Naive thymus-derived CD4-positive, alpha-beta T cell (primary cell): ENCODE results near the gene KLF17. TPM values are rescaled to one million over a fixed set of nuclear protein-coding genes. Genes with fewer than 3 reads are reported as not detected.

Source experiments
- ATAC-seq: fragments of 150-1000 bp; cut with Tn5 transposase; 2 replicates; pipeline ENCODE4 v1.10.0; 2021; ENCODE audit warnings: mild to moderate bottlenecking, moderate library complexity
- CTCF ChIA-PET: fragments of 350-600 bp; sonication (Branson Sonifier 250); formaldehyde crosslinking; loops from one replicate; lab custom pipeline; 2021; ENCODE audit warnings: antibody characterized with exemption; lab: Charles Lee
- POLR2A ChIA-PET: fragments of 350-600 bp; sonication (Branson Sonifier 250); formaldehyde crosslinking; loops from one replicate; lab custom pipeline; 2021; ENCODE audit warnings: antibody characterized with exemption, inconsistent platforms; lab: Charles Lee
- DNase-seq, 9 donors: peaks; one replicate each; pipeline versions ENCODE4 v3.0.0 to v3.0.0-alpha.2; 2020 to 2022; ENCODE audit warnings: mixed read lengths in 1 of 9
- H3K27ac ChIP-seq: one replicate; pipeline ENCODE4 v1.7.0; 2013; ENCODE audit warnings: mild to moderate bottlenecking, low read depth, low read length, moderate library complexity
- H3K27me3 ChIP-seq, 2 donors: one replicate each; pipeline ENCODE4 v1.7.0; 2013; ENCODE audit warnings: low read length in 2 of 2, mild to moderate bottlenecking in 2 of 2, moderate library complexity in 2 of 2; ENCODE audit not compliant: control insufficient read depth in 2 of 2, insufficient read depth in 2 of 2
- H3K36me3 ChIP-seq, 3 experiments: 1 replicate in 2 of 3; 2 replicates in 1 of 3; pipeline ENCODE4 v1.7.0; 2013; ENCODE audit warnings: low read length in 3 of 3, mild to moderate bottlenecking in 3 of 3, moderate library complexity in 1 of 3; ENCODE audit not compliant: insufficient read depth in 3 of 3, control insufficient read depth in 2 of 3
- H3K4me1 ChIP-seq, 2 donors: one replicate each; pipeline ENCODE4 v1.7.0; 2013; ENCODE audit warnings: low read length in 2 of 2, mild to moderate bottlenecking in 2 of 2, moderate library complexity in 1 of 2; ENCODE audit not compliant: control insufficient read depth in 2 of 2, insufficient read depth in 2 of 2
- H3K4me3 ChIP-seq: 2 replicates; pipeline ENCODE4 v1.7.0; 2013; ENCODE audit warnings: mild to moderate bottlenecking, low read length
- H3K9me3 ChIP-seq, 3 experiments: 1 replicate in 2 of 3; 2 replicates in 1 of 3; pipeline ENCODE4 v1.7.0; 2013; ENCODE audit warnings: low read length in 3 of 3; ENCODE audit not compliant: control insufficient read depth in 2 of 3
- H3K27ac Mint-ChIP-seq, 9 donors: one replicate each; pipeline ENCODE4 v1.8.0; 2020 to 2022; ENCODE audit warnings: mixed read lengths in 9 of 9, mild to moderate bottlenecking in 8 of 9, moderate library complexity in 5 of 9, inconsistent platforms in 2 of 9
- H3K27me3 Mint-ChIP-seq, 5 donors: one replicate each; pipeline ENCODE4 v1.8.0; 2021 to 2022; ENCODE audit warnings: mixed read lengths in 5 of 5, mild to moderate bottlenecking in 1 of 5
- H3K36me3 Mint-ChIP-seq, 5 donors: one replicate each; pipeline ENCODE4 v1.8.0; 2020 to 2022; ENCODE audit warnings: mixed read lengths in 5 of 5, mild to moderate bottlenecking in 3 of 5, inconsistent platforms in 1 of 5
- H3K4me1 Mint-ChIP-seq, 7 donors: one replicate each; pipeline ENCODE4 v1.8.0; 2020 to 2022; ENCODE audit warnings: mixed read lengths in 7 of 7, mild to moderate bottlenecking in 3 of 7, inconsistent platforms in 1 of 7
- H3K4me3 Mint-ChIP-seq, 10 donors: one replicate each; pipeline ENCODE4 v1.8.0; 2020 to 2022; ENCODE audit warnings: mild to moderate bottlenecking in 10 of 10, mixed read lengths in 10 of 10, moderate library complexity in 6 of 10, inconsistent platforms in 2 of 10
- H3K9me3 Mint-ChIP-seq, 11 donors: one replicate each; pipeline ENCODE4 v1.8.0; 2020 to 2022; ENCODE audit warnings: mixed read lengths in 11 of 11, mild to moderate bottlenecking in 4 of 11, inconsistent platforms in 1 of 11, moderate library complexity in 1 of 11
- intact Hi-C, 2 donors: fragments of 100-400 bp; cut with micrococcal nuclease; formaldehyde crosslinking; loops; one replicate each; pipeline ENCODE4 v1.15.1; 2023
- polyA plus RNA-seq, 2 donors: library from polyadenylated mRNA; unstranded; fragments of 300-500 nt; fragmentation: Illumina TruSeq; gene quantifications; one replicate each; pipeline ENCODE4 v1.2.3, GENCODE V29; 2021
- total RNA-seq, 6 experiments: library from RNA in 5 of 6; stranded (reverse) in 5 of 6; gene quantifications; 1 replicate in 5 of 6; 2 replicates in 1 of 6; pipeline ENCODE4 v1.2.3 and lab custom pipeline; 2021 to 2026

The KLF17 gene
- total and polyA plus RNA-seq, 7 experiments from 2014 or later = not detected

GRCh38 chr1:44108241-44108640 lies 10.4 kb upstream of the KLF17 start:
- CTCF ChIA-PET = no interaction called here
- Mint-ChIP-seq H3K27ac (no peak overlapping the region), H3K9me3 (no peaks in the 10 kb centered on the region), H3K4me1 (no peaks in the 10 kb centered on the region), H3K4me3 (no peak overlapping the region), H3K27me3 (peaks cover 13 to 28% (median 23%) of the 10 kb centered on the region in 5 donors), H3K36me3 (no peaks in the 10 kb centered on the region)
- intact Hi-C loops = no loop called here
- H3K4me1 ChIP-seq = no peaks in the 10 kb centered on the region
- POLR2A ChIA-PET = no interaction called here
- H3K9me3 ChIP-seq = no peaks in the 10 kb centered on the region
- H3K27me3 ChIP-seq = no peaks in the 10 kb centered on the region
- no peaks in the 10 kb centered on the region for H3K36me3 ChIP-seq
- no peak overlapping the region for H3K27ac ChIP-seq
- no peak overlapping the region for H3K4me3 ChIP-seq
- DNase-seq = no peak
- no peak for ATAC-seq

GRCh38 chr1:44108971-44109370 lies 9.7 kb upstream of the KLF17 start:
- DNase-seq (no peak), ATAC-seq (no peak)
- H3K4me3 Mint-ChIP-seq = no peak overlapping the region
- no peaks in the 10 kb centered on the region for H3K4me1 Mint-ChIP-seq
- H3K27ac Mint-ChIP-seq = no peak overlapping the region
- intact Hi-C loops = no loop called here
- H3K36me3 Mint-ChIP-seq = no peaks in the 10 kb centered on the region
- Histone ChIP-seq H3K4me3 (no peak overlapping the region), H3K27ac (no peak overlapping the region), H3K27me3 (no peaks in the 10 kb centered on the region), H3K36me3 (no peaks in the 10 kb centered on the region), H3K9me3 (no peaks in the 10 kb centered on the region), H3K4me1 (no peaks in the 10 kb centered on the region)
- POLR2A ChIA-PET = no interaction called here
- H3K9me3 Mint-ChIP-seq = no peaks in the 10 kb centered on the region
- peaks cover 13 to 33% (median 28%) of the 10 kb centered on the region in 5 donors for H3K27me3 Mint-ChIP-seq
- CTCF ChIA-PET = no interaction called here

GRCh38 chr1:44110916-44111315 lies 7.7 kb upstream of the KLF17 start:
- CTCF ChIA-PET = no interaction called here
- POLR2A ChIA-PET = no interaction called here
- H3K27ac ChIP-seq = no peak overlapping the region
- DNase-seq (no peak), ATAC-seq (no peak)
- H3K4me1 Mint-ChIP-seq = no peaks in the 10 kb centered on the region
- H3K27me3 ChIP-seq = no peaks in the 10 kb centered on the region
- no peaks in the 10 kb centered on the region for H3K9me3 ChIP-seq
- H3K4me3 Mint-ChIP-seq = no peak overlapping the region
- intact Hi-C loops = no loop called here
- peaks cover 13 to 28% (median 22%) of the 10 kb centered on the region in 5 donors for H3K27me3 Mint-ChIP-seq
- no peaks in the 10 kb centered on the region for H3K9me3 Mint-ChIP-seq
- no peaks in the 10 kb centered on the region for H3K36me3 ChIP-seq
- H3K27ac Mint-ChIP-seq = no peak overlapping the region
- H3K4me1 ChIP-seq = no peaks in the 10 kb centered on the region
- no peaks in the 10 kb centered on the region for H3K36me3 Mint-ChIP-seq
- H3K4me3 ChIP-seq = no peak overlapping the region

- ATAC-seq (no peak), DNase-seq (no peak)
- Mint-ChIP-seq H3K27me3 (peaks cover 8 to 20% (median 14%) of the 10 kb centered on the region in 5 donors), H3K36me3 (no peaks in the 10 kb centered on the region), H3K27ac (no peak overlapping the region), H3K4me1 (no peaks in the 10 kb centered on the region), H3K9me3 (no peaks in the 10 kb centered on the region), H3K4me3 (no peak overlapping the region)
- Histone ChIP-seq H3K4me3 (no peak overlapping the region), H3K36me3 (no peaks in the 10 kb centered on the region), H3K9me3 (no peaks in the 10 kb centered on the region), H3K4me1 (no peaks in the 10 kb centered on the region), H3K27me3 (no peaks in the 10 kb centered on the region), H3K27ac (no peak overlapping the region)
- ChIA-PET CTCF (interaction anchor here (0.7 kb wide), 1 partner anchor 340 kb away, joined by 4 read pairs; no protein-coding TSS in a partner anchor), POLR2A (no interaction called here)
- intact Hi-C loops = no loop called here
Observed at GRCh38 chr1:44111861-44112260, 6.8 kb upstream of the KLF17 start.

GRCh38 chr1:44112486-44112885 lies 6.1 kb upstream of the KLF17 start:
- no peak for ATAC-seq
- Mint-ChIP-seq H3K4me1 (no peaks in the 10 kb centered on the region), H3K27me3 (peaks cover 8 to 19% (median 13%) of the 10 kb centered on the region in 5 donors), H3K36me3 (no peaks in the 10 kb centered on the region), H3K9me3 (no peaks in the 10 kb centered on the region), H3K4me3 (no peak overlapping the region), H3K27ac (no peak overlapping the region)
- Histone ChIP-seq H3K36me3 (no peaks in the 10 kb centered on the region), H3K9me3 (no peaks in the 10 kb centered on the region), H3K4me3 (no peak overlapping the region), H3K27me3 (no peaks in the 10 kb centered on the region), H3K27ac (no peak overlapping the region), H3K4me1 (no peaks in the 10 kb centered on the region)
- ChIA-PET POLR2A (no interaction called here), CTCF (no interaction called here)
- no peak for DNase-seq
- intact Hi-C loops = no loop called here

DNA sequence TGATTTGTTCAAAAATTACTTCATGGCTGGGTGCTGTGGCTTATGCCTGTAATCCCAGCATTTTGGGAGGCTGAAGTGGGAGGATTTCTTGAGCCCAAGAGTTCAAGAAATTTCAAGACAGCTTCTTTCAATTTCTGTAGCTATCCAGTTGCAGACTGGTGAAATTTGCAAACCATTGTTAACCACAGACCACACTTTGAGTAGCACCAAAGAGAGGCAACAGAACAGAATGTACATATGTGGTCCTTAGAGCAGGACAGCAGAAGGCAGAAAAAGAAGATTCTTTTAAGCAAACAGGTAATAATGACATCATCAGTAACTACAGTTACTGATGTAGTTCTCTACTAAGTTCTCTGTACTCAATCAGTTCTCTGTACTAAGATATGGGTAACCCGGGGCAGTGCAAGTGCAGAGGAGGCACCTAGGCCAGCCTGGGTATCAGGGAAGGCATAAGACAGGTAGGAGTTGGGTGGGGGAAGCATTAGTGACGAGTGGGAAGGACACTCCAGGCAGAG lies 5.5 kb upstream of the KLF17 start:
- POLR2A ChIA-PET = no interaction called here
- H3K27me3 ChIP-seq = no peaks in the 10 kb centered on the region
- H3K36me3 Mint-ChIP-seq = no peaks in the 10 kb centered on the region
- no peak overlapping the region for H3K27ac ChIP-seq
- peaks cover 1 to 16% (median 12%) of the 10 kb centered on the region in 5 donors for H3K27me3 Mint-ChIP-seq
- CTCF ChIA-PET = no interaction called here
- no peaks in the 10 kb centered on the region for H3K4me1 Mint-ChIP-seq
- intact Hi-C loops = no loop called here
- H3K9me3 Mint-ChIP-seq = no peaks in the 10 kb centered on the region
- H3K4me1 ChIP-seq = no peaks in the 10 kb centered on the region
- no peaks in the 10 kb centered on the region for H3K36me3 ChIP-seq
- peak overlapping the region in 1 of 9 donors; percentile 43 for H3K27ac Mint-ChIP-seq
- H3K9me3 ChIP-seq = no peaks in the 10 kb centered on the region
- H3K4me3 Mint-ChIP-seq = no peak overlapping the region
- ATAC-seq (no peak), DNase-seq (no peak)
- no peak overlapping the region for H3K4me3 ChIP-seq

DNA sequence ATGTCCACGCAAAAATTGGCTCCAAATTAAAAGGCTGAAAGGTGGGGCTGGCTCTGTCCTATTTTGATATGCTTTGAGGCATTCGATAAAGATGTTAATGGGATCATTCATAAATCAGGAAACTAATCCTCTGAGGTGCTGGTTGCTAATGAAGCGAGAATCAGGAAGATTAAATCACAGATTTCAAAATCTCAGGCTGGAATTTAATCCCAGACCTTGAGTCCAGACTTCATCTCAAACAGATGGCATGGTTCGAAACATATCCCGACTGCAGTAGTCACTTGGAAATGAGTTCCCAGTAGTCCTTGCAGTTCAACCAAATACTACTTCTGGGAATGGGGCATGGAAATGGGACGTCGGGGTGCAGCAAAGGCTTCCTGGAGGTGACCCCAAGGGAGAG lies 4.5 kb upstream of the KLF17 start:
- POLR2A ChIA-PET = no interaction called here

More for the DNA sequence above, 4.5 kb upstream of the KLF17 start:
- H3K27ac Mint-ChIP-seq = no peak overlapping the region
- Histone ChIP-seq H3K9me3 (no peaks in the 10 kb centered on the region), H3K4me1 (no peaks in the 10 kb centered on the region), H3K36me3 (no peaks in the 10 kb centered on the region), H3K27ac (no peak overlapping the region), H3K4me3 (no peak overlapping the region), H3K27me3 (no peaks in the 10 kb centered on the region)
- no peaks in the 10 kb centered on the region for H3K36me3 Mint-ChIP-seq
- no peaks in the 10 kb centered on the region for H3K4me1 Mint-ChIP-seq
- CTCF ChIA-PET = no interaction called here
- DNase-seq (no peak), ATAC-seq (no peak)
- H3K4me3 Mint-ChIP-seq = no peak overlapping the region
- H3K9me3 Mint-ChIP-seq = no peaks in the 10 kb centered on the region
- intact Hi-C loops = no loop called here
- peaks cover 0 to 10% (median 8%) of the 10 kb centered on the region in 5 donors for H3K27me3 Mint-ChIP-seq
